ENCODE data around the gene ARGLU1. TPM values are rescaled to one million over a fixed set of nuclear protein-coding genes. Genes with fewer than 3 reads are reported as not detected.

Gene ARGLU1
- total RNA-seq, 1 donor from 2014 or later: 26.0 TPM

DNA sequence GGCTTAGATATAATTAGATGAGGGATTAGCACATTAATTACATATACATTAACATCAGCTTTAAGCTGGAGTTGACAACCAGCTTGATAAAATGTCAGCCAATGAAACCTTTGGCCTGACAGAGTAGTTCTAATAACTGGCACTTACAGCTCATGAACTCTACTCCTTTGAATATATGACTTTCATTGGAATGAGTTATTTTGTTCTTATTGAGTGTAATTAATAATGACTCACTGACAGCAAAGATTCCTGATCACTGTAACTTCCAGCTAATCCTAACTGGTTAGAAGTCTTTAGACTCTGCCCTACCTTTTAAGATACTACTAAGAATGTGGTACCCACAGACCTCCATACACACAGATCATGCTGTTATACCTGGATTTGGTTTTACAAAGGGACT, 73.4 kb downstream of the ARGLU1 start:
- intact Hi-C loops (cut with DNase I): loop anchor here (5.0 to 10.0 kb wide), 3 partner anchors 38 to 710 kb away; no protein-coding TSS in a partner anchor
- DNase-seq (ENCODE audit: missing footprints) (no peak), ATAC-seq (no peak)

DNA sequence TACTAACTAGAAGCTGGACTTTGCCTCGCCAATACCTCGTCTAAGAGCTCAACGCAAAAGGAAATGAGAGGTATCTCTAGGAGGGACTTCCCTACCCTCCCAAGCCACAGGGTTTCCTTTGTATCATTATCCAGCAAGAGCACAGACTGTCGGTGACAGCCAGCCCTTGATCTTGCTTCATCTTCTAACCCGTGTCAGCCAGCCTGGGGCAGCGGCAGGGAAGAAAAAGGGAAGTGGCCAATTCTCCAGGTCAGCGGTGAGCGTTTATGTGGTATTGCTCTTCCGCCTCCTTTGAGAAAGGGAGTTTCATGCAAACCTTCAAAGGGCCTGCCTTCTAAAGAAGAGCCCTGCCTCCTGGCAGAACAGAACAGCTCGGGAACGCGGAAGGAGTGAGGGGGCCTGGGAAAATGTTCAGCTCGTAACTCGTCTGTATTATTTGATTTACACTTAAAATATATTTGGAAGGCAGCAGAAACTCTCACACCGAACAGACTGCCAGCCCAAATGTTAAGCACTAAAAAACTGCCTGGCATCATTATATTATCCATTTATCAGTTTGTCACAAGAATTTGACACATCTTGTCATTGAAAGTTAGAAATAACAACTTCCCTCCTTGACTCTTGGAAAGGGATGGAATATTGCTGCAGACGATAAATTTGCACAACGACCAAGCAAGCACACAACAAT, 74.3 kb downstream of the ARGLU1 start:
- no peak for DNase-seq (ENCODE audit: missing footprints)
- ATAC-seq: no peak
- intact Hi-C loops (cut with DNase I): loop anchor here (5.0 to 10.0 kb wide), 3 partner anchors 39 to 711 kb away; no protein-coding TSS in a partner anchor

DNA sequence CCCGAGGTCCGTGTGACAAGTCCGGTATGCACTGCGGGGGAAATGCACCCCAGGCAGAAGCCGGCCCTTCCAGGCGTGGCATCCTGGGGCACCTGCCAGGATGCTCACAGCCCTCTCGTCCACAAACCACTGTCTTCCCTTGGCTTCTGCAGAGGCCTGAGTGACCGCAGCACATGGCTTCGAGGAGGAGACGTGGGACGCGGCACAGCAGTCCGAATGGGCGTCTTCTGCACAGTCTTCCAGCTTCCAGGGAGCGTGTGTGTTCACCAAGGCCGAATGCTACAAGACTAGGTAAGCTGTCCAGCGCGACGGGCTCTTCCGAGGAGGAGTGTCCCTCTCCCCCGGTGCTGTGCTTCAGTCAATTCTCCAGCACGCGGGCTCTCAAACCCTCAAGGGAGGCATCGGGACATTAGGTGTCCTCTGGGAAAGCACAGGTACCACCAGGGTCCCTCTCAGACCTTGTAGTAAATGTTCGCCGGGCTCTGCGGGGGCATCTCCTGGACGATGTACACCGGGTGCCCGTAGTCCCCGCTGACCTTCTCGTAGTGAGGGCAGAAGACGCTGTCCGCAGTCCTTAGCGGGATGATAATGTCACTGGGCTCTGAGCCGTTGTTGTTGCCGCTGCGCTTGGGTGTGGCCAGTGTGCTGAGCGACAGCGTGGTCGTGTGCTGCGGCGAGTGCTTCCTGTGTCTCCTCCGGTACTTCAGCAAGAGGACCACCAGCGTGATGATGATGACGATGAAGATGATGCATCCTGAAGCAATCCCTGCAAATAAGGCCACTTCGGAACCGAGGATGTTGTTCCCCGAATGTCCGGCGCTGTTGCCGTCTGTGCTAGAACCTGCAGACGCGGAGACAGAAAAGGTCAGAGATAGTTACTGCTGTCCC, 75.1 kb downstream of the ARGLU1 start:
- no peak for ATAC-seq
- intact Hi-C loops (cut with DNase I): loop anchor here (5.0 to 10.0 kb wide), 3 partner anchors 39 to 712 kb away; no protein-coding TSS in a partner anchor

DNA sequence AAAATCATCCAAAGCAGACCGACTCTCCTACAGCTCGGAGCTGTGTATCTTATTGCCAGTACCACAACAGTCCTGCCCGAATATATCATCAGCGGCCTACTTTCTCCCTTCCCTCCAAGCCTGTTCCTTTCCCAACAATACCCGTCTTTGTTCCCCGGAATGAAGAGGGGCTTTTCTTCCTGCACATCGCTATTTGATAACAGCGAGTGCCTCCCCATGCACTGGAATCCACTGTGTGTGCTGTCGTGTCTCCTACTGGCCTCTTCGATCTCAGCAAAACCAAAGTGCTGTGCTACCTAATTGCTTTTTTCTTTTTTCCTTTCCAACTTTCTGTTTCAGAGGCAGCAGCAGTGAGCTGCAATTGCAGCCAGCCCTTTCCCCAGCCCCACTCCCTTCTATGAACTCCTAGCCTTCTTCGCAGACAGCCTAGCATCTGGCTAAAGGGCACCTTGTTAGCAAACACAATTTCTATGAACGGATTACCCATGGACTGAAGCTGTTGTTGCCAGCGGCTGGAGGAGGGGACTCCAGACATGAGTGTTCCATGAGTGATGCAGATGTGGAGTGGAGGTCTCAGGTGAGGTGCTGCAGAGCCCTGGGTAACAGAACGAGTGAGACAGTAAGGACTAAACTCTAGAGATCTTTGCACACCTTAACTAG, 75.9 kb downstream of the ARGLU1 start:
- no peak for ATAC-seq
- DNase-seq (ENCODE audit: missing footprints): no peak
- intact Hi-C loops (cut with DNase I): loop anchor here (5.0 to 10.0 kb wide), 3 partner anchors 40 to 713 kb away; no protein-coding TSS in a partner anchor

More for the DNA sequence above, 75.1 kb downstream of the ARGLU1 start:
- no peak for DNase-seq (ENCODE audit: missing footprints)

Other genes with a start within 250 kb of the ARGLU1 start
- 9.6 TPM for gene EFNB2, start 32.5 kb downstream of the ARGLU1 start, total RNA-seq